ENCODE data around the gene OR2AT4. TPM values are rescaled to one million over a fixed set of nuclear protein-coding genes. Genes with fewer than 3 reads are reported as not detected.
A peak's percentile ranks its signal among the peaks of the same experiment; 100 is the strongest.

OR2AT4 gene
- total RNA-seq, 6 experiments from 2014 or later = not detected

DNA sequence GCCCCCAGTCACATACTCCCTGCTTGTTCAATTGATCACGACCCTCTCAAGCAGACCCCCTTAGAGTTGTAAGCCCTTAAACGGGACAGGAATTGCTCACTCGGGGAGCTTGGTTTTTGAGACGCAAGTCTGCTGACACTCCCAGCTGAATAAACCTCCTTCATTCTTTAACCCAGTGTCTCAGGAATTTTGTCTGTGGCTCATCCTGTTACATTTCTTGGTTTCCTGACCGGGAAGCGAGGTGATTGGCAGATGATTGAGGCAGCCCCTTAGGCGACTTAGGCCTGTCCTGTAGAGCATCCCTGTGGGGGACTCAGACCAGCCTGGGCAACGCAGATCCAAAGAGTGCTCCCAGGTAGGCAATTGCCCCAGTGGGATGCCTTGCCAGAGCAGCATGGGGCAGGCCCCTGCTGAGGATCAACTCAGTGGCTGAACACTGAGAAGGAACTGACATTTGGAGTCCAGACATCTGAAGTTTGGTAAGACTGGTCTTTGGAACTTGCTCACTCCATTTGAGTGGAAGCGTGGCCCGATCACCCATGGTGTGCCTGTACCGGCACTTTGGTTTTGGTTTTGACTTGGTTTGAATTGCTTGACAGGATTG, 56.4 kb downstream of the OR2AT4 start:
- TF ChIP-seq, protein P1, sequence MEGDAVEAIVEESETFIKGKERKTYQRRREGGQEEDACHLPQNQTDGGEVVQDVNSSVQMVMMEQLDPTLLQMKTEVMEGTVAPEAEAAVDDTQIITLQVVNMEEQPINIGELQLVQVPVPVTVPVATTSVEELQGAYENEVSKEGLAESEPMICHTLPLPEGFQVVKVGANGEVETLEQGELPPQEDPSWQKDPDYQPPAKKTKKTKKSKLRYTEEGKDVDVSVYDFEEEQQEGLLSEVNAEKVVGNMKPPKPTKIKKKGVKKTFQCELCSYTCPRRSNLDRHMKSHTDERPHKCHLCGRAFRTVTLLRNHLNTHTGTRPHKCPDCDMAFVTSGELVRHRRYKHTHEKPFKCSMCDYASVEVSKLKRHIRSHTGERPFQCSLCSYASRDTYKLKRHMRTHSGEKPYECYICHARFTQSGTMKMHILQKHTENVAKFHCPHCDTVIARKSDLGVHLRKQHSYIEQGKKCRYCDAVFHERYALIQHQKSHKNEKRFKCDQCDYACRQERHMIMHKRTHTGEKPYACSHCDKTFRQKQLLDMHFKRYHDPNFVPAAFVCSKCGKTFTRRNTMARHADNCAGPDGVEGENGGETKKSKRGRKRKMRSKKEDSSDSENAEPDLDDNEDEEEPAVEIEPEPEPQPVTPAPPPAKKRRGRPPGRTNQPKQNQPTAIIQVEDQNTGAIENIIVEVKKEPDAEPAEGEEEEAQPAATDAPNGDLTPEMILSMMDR (IDR thresholded peaks at IDR 0.05) = no peak
- DNase-seq = no peak
- no peaks in the 10 kb centered on the region for H3K9me3 Mint-ChIP-seq
- peaks cover 16% of the 10 kb centered on the region for H3K27me3 Mint-ChIP-seq (ENCODE audit: insufficient read depth)
- H3K4me1 Mint-ChIP-seq (ENCODE audit: low read depth) = peaks cover 9% of the 10 kb centered on the region
- H3K4me3 Mint-ChIP-seq = no peak overlapping the region
- H3K27ac Mint-ChIP-seq = no peak overlapping the region
- H3K36me3 Mint-ChIP-seq (ENCODE audit: low read depth) = no peaks in the 10 kb centered on the region

DNA sequence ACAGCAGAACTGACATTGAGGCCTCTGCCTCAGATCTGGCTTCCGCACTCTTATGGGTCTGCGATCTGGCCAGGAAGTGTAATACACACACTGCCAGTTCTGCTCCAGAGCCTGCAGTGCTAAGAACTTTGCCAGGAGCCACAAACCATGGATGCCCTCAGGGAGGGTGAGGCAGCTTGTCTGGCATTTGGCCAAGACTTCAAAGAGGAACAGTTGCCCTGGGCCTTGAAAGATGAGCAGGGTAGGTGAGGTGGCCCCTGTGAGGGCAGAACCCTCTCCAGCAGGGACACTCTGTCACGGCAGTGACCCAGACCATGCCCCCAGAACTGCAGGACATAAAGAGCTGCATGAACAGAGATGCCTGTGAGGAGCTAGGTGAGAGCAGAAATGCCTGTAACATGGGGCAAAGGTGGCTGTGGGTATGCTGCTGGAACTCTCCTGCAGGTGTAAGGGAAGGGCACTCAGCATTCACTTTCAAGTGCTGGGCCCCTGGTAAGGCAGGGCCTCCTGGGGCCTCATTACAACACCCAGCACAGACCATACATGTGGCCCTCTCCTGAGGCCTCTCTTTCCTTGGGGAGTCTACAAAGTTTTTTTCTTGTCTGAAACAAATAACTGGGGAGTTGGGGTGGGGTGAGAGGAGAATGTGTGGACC, 60.6 kb downstream of the OR2AT4 start:
- Mint-ChIP-seq H3K4me1 (ENCODE audit: low read depth) (peaks cover 18% of the 10 kb centered on the region), H3K4me3 (no peak overlapping the region), H3K27ac (no peak overlapping the region), H3K27me3 (ENCODE audit: insufficient read depth) (peaks cover 7% of the 10 kb centered on the region), H3K9me3 (no peaks in the 10 kb centered on the region), H3K36me3 (ENCODE audit: low read depth) (no peaks in the 10 kb centered on the region)
- TF ChIP-seq, protein P1 (IDR thresholded peaks at IDR 0.05) = no peak
- peak; percentile 43 for DNase-seq

DNA sequence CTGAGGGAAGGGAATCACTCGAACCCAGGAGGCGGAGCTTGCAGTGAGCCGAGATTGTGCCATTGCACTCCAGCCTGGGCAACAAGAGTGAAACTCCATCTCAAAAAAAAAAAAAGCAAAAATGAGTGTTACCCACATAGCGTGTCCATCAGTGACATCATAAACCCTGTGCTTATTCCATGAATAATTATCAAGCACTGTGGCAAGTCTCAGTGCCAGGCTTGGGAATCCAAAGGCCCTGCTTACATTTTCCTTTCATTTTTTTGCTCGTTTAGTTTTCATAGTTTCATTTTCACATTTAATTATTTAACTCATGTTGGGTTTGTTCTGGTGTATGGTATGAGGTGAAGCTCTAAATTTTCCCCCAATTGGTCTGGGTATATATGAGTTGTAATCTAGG, 61.4 kb downstream of the OR2AT4 start:
- no peak for DNase-seq
- TF ChIP-seq, protein P1 (IDR thresholded peaks at IDR 0.05) = no peak
- H3K9me3 Mint-ChIP-seq = no peaks in the 10 kb centered on the region
- no peaks in the 10 kb centered on the region for H3K36me3 Mint-ChIP-seq (ENCODE audit: low read depth)
- no peak overlapping the region for H3K4me3 Mint-ChIP-seq
- H3K4me1 Mint-ChIP-seq (ENCODE audit: low read depth) = peaks cover 26% of the 10 kb centered on the region
- no peak overlapping the region for H3K27ac Mint-ChIP-seq
- peaks cover 2% of the 10 kb centered on the region for H3K27me3 Mint-ChIP-seq (ENCODE audit: insufficient read depth)

DNA sequence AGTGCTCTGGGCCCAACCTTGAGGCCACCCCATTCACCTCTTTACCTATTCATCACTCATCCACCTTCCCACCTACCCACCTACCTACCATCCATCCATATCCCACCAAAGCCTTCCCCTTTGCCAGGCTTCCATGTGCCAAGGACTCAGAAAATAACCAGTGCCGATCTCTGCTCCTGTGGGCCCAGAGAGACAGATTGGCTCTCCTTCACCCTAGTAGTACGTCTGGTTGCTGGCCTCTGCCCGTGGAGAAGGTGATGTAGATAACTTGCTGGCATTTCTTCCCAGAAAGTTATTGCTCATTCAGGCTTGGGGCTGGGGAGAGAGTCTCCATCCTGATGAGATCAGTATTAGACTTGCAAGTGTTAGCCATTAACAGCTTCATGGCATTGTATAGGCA, 62.8 kb downstream of the OR2AT4 start:
- H3K27me3 Mint-ChIP-seq (ENCODE audit: insufficient read depth) = peaks cover 2% of the 10 kb centered on the region
- H3K4me1 Mint-ChIP-seq (ENCODE audit: low read depth) = peaks cover 30% of the 10 kb centered on the region
- DNase-seq = no peak
- no peak overlapping the region for H3K4me3 Mint-ChIP-seq
- H3K9me3 Mint-ChIP-seq = no peaks in the 10 kb centered on the region
- TF ChIP-seq, protein P1 (IDR thresholded peaks at IDR 0.05) = no peak
- H3K27ac Mint-ChIP-seq = no peak overlapping the region
- no peaks in the 10 kb centered on the region for H3K36me3 Mint-ChIP-seq (ENCODE audit: low read depth)

DNA sequence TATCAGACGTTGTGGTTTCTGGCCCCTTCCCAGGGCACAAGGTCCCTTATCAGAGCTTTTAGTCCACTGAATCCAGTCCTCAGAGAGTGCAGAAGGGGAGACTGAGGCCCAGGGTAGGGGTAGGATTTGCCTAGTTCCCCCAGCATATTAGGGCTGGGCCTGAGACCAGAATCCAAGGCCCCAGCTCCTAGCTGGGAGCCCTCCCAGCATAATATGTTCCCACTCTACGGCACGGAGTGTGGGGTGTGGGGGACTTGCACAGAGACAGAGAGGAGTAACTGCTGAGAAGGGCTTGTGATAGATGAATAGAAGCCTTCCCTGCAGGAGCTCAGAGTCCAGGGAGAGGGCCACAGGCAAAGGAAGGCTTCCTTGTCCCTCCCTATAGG, 64.1 kb downstream of the OR2AT4 start:
- peaks cover 4% of the 10 kb centered on the region for H3K27me3 Mint-ChIP-seq (ENCODE audit: insufficient read depth)
- no peak overlapping the region for H3K4me3 Mint-ChIP-seq
- H3K9me3 Mint-ChIP-seq = no peaks in the 10 kb centered on the region
- no peak for DNase-seq
- TF ChIP-seq, protein P1 (IDR thresholded peaks at IDR 0.05) = no peak
- H3K27ac Mint-ChIP-seq = no peak overlapping the region
- H3K36me3 Mint-ChIP-seq (ENCODE audit: low read depth) = no peaks in the 10 kb centered on the region
- peaks cover 30% of the 10 kb centered on the region for H3K4me1 Mint-ChIP-seq (ENCODE audit: low read depth)
